Muscle layer of colon (tissue), 2 donors: ENCODE data around the gene MROH2B.

Experiments used
- H3K27ac ChIP-seq: one replicate; pipeline ENCODE4 v1.7.0; 2013; ENCODE audit warnings: low read depth, mild to moderate bottlenecking, low read length, moderate library complexity
- H3K27me3 ChIP-seq, 2 donors: one replicate each; pipeline ENCODE4 v1.7.0; 2013; ENCODE audit warnings: low read length in 2 of 2, mild to moderate bottlenecking in 2 of 2; ENCODE audit not compliant: insufficient read depth in 2 of 2, control insufficient read depth in 1 of 2
- H3K36me3 ChIP-seq: one replicate; pipeline ENCODE4 v1.7.0; 2013; ENCODE audit warnings: mild to moderate bottlenecking, low read length; ENCODE audit not compliant: insufficient read depth
- H3K4me1 ChIP-seq: one replicate; pipeline ENCODE4 v1.7.0; 2013; ENCODE audit warnings: mild to moderate bottlenecking, low read length; ENCODE audit not compliant: insufficient read depth
- H3K4me3 ChIP-seq, 2 donors: one replicate each; pipeline ENCODE4 v1.7.0; 2013; ENCODE audit warnings: low read length in 2 of 2, low read depth in 1 of 2, mild to moderate bottlenecking in 1 of 2, moderate library complexity in 1 of 2
- H3K9ac ChIP-seq: one replicate; pipeline ENCODE4 v1.7.0; 2013; ENCODE audit warnings: low read length
- H3K9me3 ChIP-seq: one replicate; pipeline ENCODE4 v1.7.0; 2013; ENCODE audit warnings: mild to moderate bottlenecking, low read length
- donor health status: abdominal sarcoma.
- donor health status: Adenocarcinoma of cecum.

Gene MROH2B

DNA sequence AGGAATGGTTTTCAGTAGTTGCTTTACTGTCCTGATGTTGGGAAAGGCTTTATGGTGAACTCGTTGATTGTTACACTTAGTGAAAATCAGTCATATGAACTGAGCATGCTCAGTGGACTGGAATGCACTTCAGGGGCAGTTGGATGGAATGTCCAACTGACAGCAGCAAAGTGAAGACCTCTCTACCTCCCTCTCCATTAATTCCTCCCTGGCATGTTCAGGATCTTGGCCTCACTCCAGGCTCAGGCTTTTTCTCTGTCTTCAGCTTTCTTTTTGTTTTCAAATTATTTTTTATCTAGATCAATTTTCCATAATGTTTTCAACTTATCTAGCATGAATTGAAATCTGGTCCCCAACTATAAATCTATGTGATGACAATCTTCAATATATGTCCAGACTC, at the start of gene MROH2B:
TSS of gene MROH2B (minus strand) at position 101 of the 400 bp plus-strand sequence. CDS start 490 bp downstream, outside the sequence.
- Histone ChIP-seq H3K4me3 (no peak within 1 kb of the TSS), H3K9me3 (no peaks in the 10 kb centered on the region), H3K36me3 (no peaks in the 10 kb centered on the region), H3K9ac (no peak within 1 kb of the TSS), H3K27me3 (no peaks in the 10 kb centered on the region), H3K4me1 (no peaks in the 10 kb centered on the region), H3K27ac (no peak within 1 kb of the TSS)

DNA sequence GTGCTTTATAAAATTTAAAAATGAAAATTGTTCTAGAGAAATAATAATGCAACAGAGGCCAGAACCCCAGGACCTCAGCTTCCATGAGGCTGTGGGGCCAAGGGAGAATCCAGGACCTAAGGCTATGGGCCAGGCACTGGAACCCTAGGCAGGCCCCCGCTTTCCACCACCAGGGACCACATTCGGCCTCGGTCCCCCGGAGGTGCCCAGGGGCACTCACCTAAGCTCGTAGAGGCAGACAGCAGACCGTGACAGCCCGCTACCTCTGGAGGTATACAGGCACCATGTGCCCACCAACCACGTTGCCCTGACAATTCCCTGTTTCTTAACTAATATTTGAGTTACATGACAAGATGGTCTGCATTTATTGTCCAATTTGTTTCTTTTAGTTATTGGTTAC, 49.5 kb upstream of the MROH2B start:
- Histone ChIP-seq H3K9ac (no peak overlapping the region), H3K4me3 (no peak overlapping the region), H3K36me3 (no peaks in the 10 kb centered on the region), H3K4me1 (no peaks in the 10 kb centered on the region), H3K27me3 (no peaks in the 10 kb centered on the region), H3K9me3 (no peaks in the 10 kb centered on the region), H3K27ac (no peak overlapping the region)

DNA sequence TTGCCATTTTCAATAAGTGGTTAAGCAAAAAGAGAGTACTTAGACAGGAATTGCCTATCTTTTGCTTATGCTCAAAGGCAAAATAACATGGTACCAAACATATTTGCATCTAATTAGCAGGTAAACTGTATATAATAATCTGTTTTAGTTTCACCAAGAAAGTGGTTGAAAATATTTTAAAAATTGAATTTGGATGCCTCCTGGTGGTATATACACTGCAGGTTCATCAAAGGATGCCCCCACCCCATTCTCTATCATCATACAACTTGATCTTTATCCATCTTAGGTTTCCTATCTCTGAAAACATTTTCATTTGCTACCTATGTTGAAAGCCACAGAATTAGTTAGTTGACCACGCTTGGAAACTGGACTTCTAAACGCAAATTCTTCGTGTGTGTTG, 47.0 kb upstream of the MROH2B start:
- Histone ChIP-seq H3K9me3 (no peaks in the 10 kb centered on the region), H3K9ac (no peak overlapping the region)

DNA sequence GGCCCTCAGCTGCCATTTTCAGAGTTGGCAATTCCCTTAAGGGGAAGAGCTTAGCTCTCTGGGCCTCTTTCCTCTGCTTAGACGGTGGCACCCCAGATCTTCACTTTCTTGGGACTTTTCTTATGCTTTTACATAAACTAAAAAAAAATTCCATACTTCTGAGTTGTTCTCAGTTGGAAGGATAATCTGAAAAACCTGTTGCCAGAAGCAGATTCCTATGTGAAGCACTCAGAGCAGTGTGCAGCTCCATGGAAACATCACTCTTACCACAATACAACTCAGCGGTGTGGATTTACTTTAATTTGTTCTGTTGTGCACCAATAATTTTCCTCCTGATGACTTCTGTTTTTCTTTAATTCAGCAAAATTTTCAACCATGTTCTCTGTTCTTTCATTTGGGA, 44.1 kb upstream of the MROH2B start:
- Histone ChIP-seq H3K4me1 (no peaks in the 10 kb centered on the region), H3K36me3 (no peaks in the 10 kb centered on the region), H3K9ac (no peak overlapping the region), H3K27ac (no peak overlapping the region), H3K9me3 (no peaks in the 10 kb centered on the region), H3K27me3 (no peaks in the 10 kb centered on the region), H3K4me3 (no peak overlapping the region)

More for the DNA sequence above, 47.0 kb upstream of the MROH2B start:
- no peaks in the 10 kb centered on the region for H3K4me1 ChIP-seq
- H3K4me3 ChIP-seq = no peak overlapping the region
- no peak overlapping the region for H3K27ac ChIP-seq
- H3K27me3 ChIP-seq = no peaks in the 10 kb centered on the region
- H3K36me3 ChIP-seq = no peaks in the 10 kb centered on the region

DNA sequence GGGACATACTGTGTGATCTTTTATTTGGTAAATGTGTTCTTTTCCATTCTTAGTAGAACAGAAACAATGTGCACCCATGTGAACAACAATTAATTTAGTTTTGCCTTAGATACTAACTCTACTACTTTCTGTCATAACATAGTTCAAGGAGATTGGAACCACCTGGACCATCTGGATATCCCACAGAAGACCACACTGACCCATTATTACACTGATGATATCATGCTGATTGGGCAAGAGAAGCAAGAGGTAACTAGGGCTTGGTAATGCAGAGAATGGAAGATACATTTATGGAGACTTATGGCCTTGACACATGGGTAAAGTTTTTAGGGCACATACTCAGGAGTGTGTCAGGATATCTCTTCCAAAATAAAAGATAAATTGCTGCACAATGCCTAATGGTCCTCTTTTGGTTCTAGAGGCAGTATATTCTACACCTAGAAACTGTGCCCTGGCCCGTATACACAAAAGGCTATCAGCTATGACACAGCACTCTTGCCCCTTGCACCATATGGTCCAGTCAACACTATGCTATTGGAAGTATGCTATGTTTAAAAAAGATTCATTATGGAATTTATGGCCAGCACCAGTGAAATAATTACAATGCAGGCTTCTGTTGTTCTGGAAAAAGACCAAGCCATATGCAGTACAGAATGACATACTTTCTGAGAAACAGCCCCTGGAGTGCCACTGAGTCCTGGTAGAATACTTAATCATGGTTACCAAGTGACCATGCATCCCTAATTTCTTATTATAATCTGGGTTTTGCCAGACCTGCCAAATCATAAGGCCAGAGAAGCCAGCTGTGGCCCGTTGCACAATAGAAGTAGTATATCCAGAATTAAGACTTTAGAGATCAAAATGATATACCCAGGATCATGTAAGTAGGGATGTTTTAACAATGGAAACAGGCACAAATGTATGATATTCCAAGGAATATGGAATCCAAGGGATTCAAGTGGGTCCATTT, 41.6 kb upstream of the MROH2B start:
- Histone ChIP-seq H3K4me1 (no peaks in the 10 kb centered on the region), H3K36me3 (no peaks in the 10 kb centered on the region), H3K9ac (no peak overlapping the region), H3K27ac (no peak overlapping the region), H3K4me3 (no peak overlapping the region), H3K9me3 (no peaks in the 10 kb centered on the region), H3K27me3 (no peaks in the 10 kb centered on the region)

DNA sequence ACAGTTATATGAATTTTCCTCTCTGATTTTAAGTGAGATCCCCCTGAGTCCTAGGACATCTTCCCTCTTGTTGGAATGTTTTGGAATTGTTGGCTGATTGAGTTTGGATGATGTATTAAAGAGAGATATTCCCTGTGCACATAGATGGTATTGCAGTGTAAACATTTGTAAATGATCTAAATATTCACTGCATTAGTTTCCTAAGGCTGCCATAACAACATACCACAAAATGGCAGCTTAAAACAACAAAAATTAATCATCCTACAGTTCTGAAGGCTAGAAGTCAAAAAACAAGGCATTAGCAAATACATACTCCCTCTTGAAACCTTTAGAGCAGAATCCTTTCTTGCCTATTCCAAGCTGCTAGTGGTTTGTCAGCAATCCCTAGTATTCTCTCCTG, 38.0 kb upstream of the MROH2B start:
- Histone ChIP-seq H3K36me3 (no peaks in the 10 kb centered on the region), H3K9me3 (no peaks in the 10 kb centered on the region), H3K27me3 (no peaks in the 10 kb centered on the region), H3K4me1 (no peaks in the 10 kb centered on the region), H3K9ac (no peak overlapping the region), H3K4me3 (no peak overlapping the region), H3K27ac (no peak overlapping the region)

DNA sequence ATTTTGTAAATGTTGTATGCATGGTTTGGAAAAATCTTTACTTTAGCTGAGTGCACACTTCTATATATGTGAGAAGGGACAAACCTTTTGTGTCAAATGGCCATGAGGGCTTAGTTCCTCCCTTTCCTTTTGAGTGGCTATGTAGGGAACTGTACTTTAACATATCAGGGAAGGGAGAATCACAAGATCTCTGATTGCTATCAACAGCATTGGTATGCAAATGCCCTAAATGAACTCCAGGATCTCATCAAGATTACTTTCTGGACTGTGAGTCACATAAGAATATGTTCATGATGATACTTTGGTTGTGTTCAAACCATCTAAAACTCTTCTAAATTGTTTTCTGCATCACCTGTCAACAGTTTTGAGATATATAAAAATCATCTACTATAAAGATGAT, 31.2 kb upstream of the MROH2B start:
- no peak overlapping the region for H3K4me3 ChIP-seq
- H3K4me1 ChIP-seq = no peaks in the 10 kb centered on the region
- no peaks in the 10 kb centered on the region for H3K36me3 ChIP-seq
- no peak overlapping the region for H3K27ac ChIP-seq
- H3K9me3 ChIP-seq = no peaks in the 10 kb centered on the region
- H3K9ac ChIP-seq = no peak overlapping the region
- no peaks in the 10 kb centered on the region for H3K27me3 ChIP-seq

DNA sequence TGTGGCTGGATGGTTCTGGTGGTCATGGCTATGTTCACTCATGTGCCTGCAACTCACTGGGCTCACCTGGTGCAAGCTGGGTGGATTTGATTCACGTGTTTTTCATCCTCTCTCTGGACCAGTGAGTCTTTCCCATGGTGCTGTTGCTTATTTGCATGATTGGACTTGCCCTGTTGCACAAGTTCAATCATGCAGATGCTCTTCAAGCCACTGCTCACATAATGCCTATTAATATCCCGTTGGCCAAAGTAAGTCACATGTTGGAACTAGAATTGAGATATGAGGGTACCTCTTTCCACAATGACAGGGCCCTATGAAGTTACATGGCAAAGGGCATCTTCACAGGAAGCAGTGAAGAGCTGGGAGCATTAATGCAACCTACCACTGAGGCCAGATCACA, 26.5 kb upstream of the MROH2B start:
- Histone ChIP-seq H3K4me3 (no peak overlapping the region), H3K27ac (no peak overlapping the region), H3K9ac (no peak overlapping the region), H3K27me3 (no peaks in the 10 kb centered on the region), H3K4me1 (no peaks in the 10 kb centered on the region), H3K9me3 (no peaks in the 10 kb centered on the region), H3K36me3 (no peaks in the 10 kb centered on the region)

DNA sequence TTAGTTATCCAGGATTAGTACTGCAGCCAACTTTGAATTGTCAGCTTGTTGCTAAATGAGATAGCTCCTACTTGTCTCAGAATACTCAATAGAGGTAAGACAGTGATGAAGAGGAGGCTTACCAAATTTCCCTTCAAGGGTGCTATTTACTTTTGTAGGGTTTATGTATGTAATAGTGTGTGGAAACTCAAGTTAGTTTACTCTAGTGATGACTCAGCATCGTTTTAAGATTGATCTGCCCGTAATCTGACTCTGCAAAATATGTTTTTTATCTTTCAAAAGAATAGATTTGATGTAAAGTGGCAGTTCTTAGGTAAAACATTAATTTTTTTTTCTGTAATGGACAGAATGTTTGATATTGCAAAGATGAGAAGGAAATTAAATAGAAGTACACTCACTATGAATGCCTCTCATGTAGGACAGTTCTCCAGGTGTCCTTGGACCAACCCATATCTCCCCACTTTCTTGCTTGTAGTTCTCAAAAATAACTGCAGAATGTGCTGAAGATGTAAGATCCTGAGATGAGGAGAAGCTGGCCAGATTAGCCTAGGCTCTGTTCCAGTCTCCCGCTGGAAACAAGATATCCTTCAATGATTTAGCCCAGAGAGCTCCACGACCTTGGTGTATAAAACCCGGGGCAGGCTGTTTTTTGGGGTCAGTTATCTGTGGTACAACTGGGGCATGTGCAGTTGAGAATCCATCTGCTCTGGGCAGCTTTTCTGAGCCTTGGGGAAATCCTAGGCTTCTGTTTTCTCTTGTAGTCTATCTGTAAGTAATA, 24.4 kb upstream of the MROH2B start:
- H3K36me3 ChIP-seq = no peaks in the 10 kb centered on the region
- H3K4me3 ChIP-seq = no peak overlapping the region
- no peaks in the 10 kb centered on the region for H3K4me1 ChIP-seq
- no peak overlapping the region for H3K27ac ChIP-seq
- no peaks in the 10 kb centered on the region for H3K27me3 ChIP-seq
- no peaks in the 10 kb centered on the region for H3K9me3 ChIP-seq
- no peak overlapping the region for H3K9ac ChIP-seq

DNA sequence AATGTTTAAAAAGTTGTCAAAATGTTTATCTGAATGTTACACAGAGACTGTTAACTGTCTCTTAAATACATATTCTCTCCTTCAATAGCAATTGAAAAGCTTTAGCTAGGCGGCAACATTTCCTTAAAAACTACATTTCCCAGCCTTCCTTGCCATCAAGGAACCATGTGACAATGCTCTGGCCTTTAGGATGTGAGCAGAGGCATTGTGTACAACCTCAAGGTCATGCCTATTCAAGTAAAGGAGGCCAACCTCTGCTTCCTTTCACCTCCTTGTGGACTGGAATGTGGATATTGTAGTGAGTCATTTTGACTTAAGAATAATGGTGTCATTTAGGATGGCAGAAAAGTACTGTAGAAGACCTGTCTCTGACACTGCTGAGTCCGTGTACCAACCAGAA, 23.7 kb upstream of the MROH2B start:
- no peaks in the 10 kb centered on the region for H3K36me3 ChIP-seq
- H3K27me3 ChIP-seq = no peaks in the 10 kb centered on the region
- H3K27ac ChIP-seq = no peak overlapping the region
- H3K9me3 ChIP-seq = no peaks in the 10 kb centered on the region
- no peak overlapping the region for H3K4me3 ChIP-seq
- no peaks in the 10 kb centered on the region for H3K4me1 ChIP-seq
- no peak overlapping the region for H3K9ac ChIP-seq

DNA sequence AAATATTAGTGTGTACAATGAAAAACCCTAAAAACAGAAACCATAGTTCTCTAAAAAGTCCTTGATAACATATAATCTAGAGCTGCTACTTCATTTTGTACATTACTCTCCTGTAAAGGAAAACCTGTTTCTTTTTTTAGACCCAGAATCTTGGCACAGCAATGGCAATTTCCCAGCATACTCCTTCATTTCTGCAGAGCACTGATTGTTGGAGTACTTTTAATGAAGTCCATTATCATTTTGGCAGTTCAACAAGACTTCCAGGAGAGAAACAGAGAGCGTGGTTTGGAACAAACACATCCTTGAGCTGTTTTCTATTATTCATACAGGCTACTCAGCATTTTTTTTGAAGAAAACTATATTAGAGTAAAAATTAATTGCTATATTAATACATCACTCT, 22.7 kb upstream of the MROH2B start:
- Histone ChIP-seq H3K4me3 (no peak overlapping the region), H3K9me3 (no peaks in the 10 kb centered on the region), H3K27me3 (no peaks in the 10 kb centered on the region), H3K9ac (no peak overlapping the region), H3K27ac (no peak overlapping the region), H3K36me3 (no peaks in the 10 kb centered on the region), H3K4me1 (no peaks in the 10 kb centered on the region)
